Keratinocyte (primary cell): ENCODE measurements around the gene WDPCP. TPM values are rescaled to one million over a fixed set of nuclear protein-coding genes. Genes with fewer than 3 reads are reported as not detected.

Experiments
- DNase-seq: peaks from one replicate; pipeline ENCODE4 v3.0.0-alpha.2; 2011; ENCODE audit warnings: low read depth, missing footprints, low spot score
- FAIRE-seq: peaks from 2 replicates; lab custom pipeline; 2011; peaks lifted over from hg19 to GRCh38; lab: Jason Lieb, UNC
- H2AFZ ChIP-seq: 2 replicates; pipeline ENCODE4 v1.6.0; 2012; ENCODE audit warnings: low read length, control low read depth, inconsistent platforms; ENCODE audit not compliant: control insufficient read depth
- H3K27ac ChIP-seq: 2 replicates; pipeline ENCODE4 v1.5.1; 2011; ENCODE audit warnings: low read length; ENCODE audit not compliant: control insufficient read depth, insufficient read depth
- H3K27me3 ChIP-seq: 3 replicates; pipeline ENCODE4 v1.6.0; 2011; ENCODE audit warnings: low read length; ENCODE audit not compliant: control insufficient read depth, insufficient read depth; ENCODE audit errors: extremely low read depth
- H3K36me3 ChIP-seq, 2 experiments: 2 replicates in 1 of 2; 3 replicates in 1 of 2; pipeline ENCODE4 v1.5.1; 2011; ENCODE audit warnings: low read length in 2 of 2, mild to moderate bottlenecking in 1 of 2; ENCODE audit not compliant: control insufficient read depth in 2 of 2, insufficient read depth in 2 of 2; ENCODE audit errors: extremely low read depth in 1 of 2
- H3K4me1 ChIP-seq: 3 replicates; pipeline ENCODE4 v1.5.1; 2011; ENCODE audit warnings: low read length; ENCODE audit not compliant: control insufficient read depth, insufficient read depth; ENCODE audit errors: extremely low read depth
- H3K4me2 ChIP-seq: 3 replicates; pipeline ENCODE4 v1.6.0; 2011; ENCODE audit warnings: low read depth, low read length; ENCODE audit not compliant: control insufficient read depth, insufficient read depth; ENCODE audit errors: extremely low read depth
- H3K4me3 ChIP-seq, 3 experiments: fragments of 200-600 bp in 1 of 3; sonication (generic) in 1 of 3; 2 replicates in 2 of 3; 3 replicates in 1 of 3; pipeline ENCODE4 v1.5.1; 2011 to 2016; ENCODE audit warnings: low read length in 3 of 3, mild to moderate bottlenecking in 3 of 3, control low read depth in 2 of 3, inconsistent platforms in 1 of 3, low read depth in 1 of 3, mixed read lengths in 1 of 3, mixed run types in 1 of 3, moderate library complexity in 1 of 3; ENCODE audit not compliant: control insufficient read depth in 2 of 3, insufficient read depth in 2 of 3; ENCODE audit errors: extremely low read depth in 1 of 3
- H3K79me2 ChIP-seq: 2 replicates; pipeline ENCODE4 v1.6.0; 2012; ENCODE audit warnings: low read length; ENCODE audit not compliant: control insufficient read depth, insufficient read depth
- H3K9ac ChIP-seq: 3 replicates; pipeline ENCODE4 v1.6.0; 2011; ENCODE audit warnings: low read length; ENCODE audit not compliant: control insufficient read depth, insufficient read depth; ENCODE audit errors: extremely low read depth
- H3K9me1 ChIP-seq: 3 replicates; pipeline ENCODE4 v1.6.0; 2011; ENCODE audit warnings: low read length; ENCODE audit not compliant: control insufficient read depth, insufficient read depth; ENCODE audit errors: extremely low read depth
- H3K9me3 ChIP-seq: 2 replicates; pipeline ENCODE4 v1.5.1; 2012; ENCODE audit warnings: low read depth, low read length; ENCODE audit not compliant: control insufficient read depth
- H4K20me1 ChIP-seq: 3 replicates; pipeline ENCODE4 v1.6.0; 2011; ENCODE audit warnings: low read length; ENCODE audit not compliant: control insufficient read depth, insufficient read depth; ENCODE audit errors: extremely low read depth
- CTCF ChIP-seq, 3 experiments: IDR thresholded peaks in 1 of 3; conservative IDR thresholded peaks in 1 of 3; optimal IDR thresholded peaks in 1 of 3; 2 replicates in 2 of 3; 3 replicates in 1 of 3; pipeline versions ENCODE3 to v1.5.1; 2011; ENCODE audit warnings: low read length in 3 of 3, mild to moderate bottlenecking in 3 of 3, moderate library complexity in 2 of 3, control low read depth in 1 of 3, inconsistent platforms in 1 of 3; ENCODE audit not compliant: insufficient read depth in 2 of 3; ENCODE audit errors: extremely low read depth in 1 of 3
- EZH2 ChIP-seq: IDR thresholded peaks from one replicate; pipeline ENCODE4 v1.6.1; 2012; ENCODE audit warnings: inconsistent platforms, mild to moderate bottlenecking, low read length, moderate library complexity
- dilution Hi-C: fragments of 300-500 bp; cut with MboI; formaldehyde crosslinking; loops from one replicate; pipeline ENCODE4 v1.7.0; 2020; ENCODE audit warnings: low sequenced_read_pairs; ENCODE audit not compliant: extremely low pct_ligation_motif_present
- polyA plus RNA-seq, 5 experiments: library from polyadenylated mRNA; depleted of rRNA in 3 of 5; stranded (reverse) in 3 of 5; stranded (forward) in 1 of 5; unstranded in 1 of 5; fragments of >200 nt; gene quantifications; 1 replicate in 1 of 5; 2 replicates in 3 of 5; 3 replicates in 1 of 5; pipeline versions ENCODE4 v1.2.1 to v1.2.3, GENCODE V29; 2011 to 2012; ENCODE audit warnings: missing spikeins in 2 of 5, low read depth in 1 of 5, low replicate concordance in 1 of 5

The WDPCP gene
- polyA plus RNA-seq, 1 donor (not counting 4 experiments of a cell fraction or from before 2014, with no cell fraction given): 2.9 TPM

GRCh38 chr2:63093502-63093901 lies 494.8 kb downstream of the WDPCP start:
- Histone ChIP-seq H4K20me1 (no peaks in the 10 kb centered on the region), H3K79me2 (no peaks in the 10 kb centered on the region), H3K4me2 (no peak overlapping the region), H2AFZ (no peak overlapping the region), H3K9me1 (no peaks in the 10 kb centered on the region), H3K27ac (no peak overlapping the region), H3K27me3 (no peaks in the 10 kb centered on the region), H3K36me3 (no peaks in the 10 kb centered on the region), H3K4me3 (no peak overlapping the region), H3K9me3 (no peaks in the 10 kb centered on the region), H3K4me1 (no peaks in the 10 kb centered on the region), H3K9ac (no peak overlapping the region)
- dilution Hi-C loops: no loop called here
- FAIRE-seq: no peak
- no peak for DNase-seq
- TF ChIP-seq CTCF (optimal IDR thresholded peaks at IDR 0.05 in 1 of 3, IDR thresholded peaks at IDR 0.05 in 1 of 3, conservative IDR thresholded peaks at IDR 0.05 in 1 of 3; ENCODE audit: extremely low read depth in 1 of 3, insufficient read depth in 2 of 3, low read length in 3 of 3): no peak
- no peak for TF ChIP-seq EZH2

DNA sequence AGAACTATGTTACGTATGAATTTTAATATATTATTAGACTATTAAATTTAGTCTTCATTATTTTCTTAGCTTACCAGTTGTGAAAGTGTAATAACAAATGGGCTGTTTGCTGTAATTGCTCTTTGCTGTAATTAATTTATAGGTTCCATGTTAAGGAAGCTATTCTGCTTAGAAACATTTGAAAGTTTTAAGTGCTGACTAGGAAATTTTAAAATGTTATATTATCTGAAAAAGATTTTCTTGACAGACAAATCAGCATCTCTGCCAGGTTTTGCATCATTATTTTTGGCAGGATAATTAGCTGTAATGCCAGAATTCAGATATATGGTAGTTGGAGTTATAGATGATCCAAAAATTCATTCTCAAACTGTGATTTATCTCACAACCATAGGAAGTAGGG lies 495.4 kb downstream of the WDPCP start:
- H3K27ac ChIP-seq: no peak overlapping the region
- no peak overlapping the region for H3K4me3 ChIP-seq
- no peak for TF ChIP-seq EZH2
- TF ChIP-seq CTCF (optimal IDR thresholded peaks at IDR 0.05 in 1 of 3, IDR thresholded peaks at IDR 0.05 in 1 of 3, conservative IDR thresholded peaks at IDR 0.05 in 1 of 3; ENCODE audit: extremely low read depth in 1 of 3, insufficient read depth in 2 of 3, low read length in 3 of 3): no peak
- H3K9ac ChIP-seq: no peak overlapping the region
- no peak overlapping the region for H3K4me2 ChIP-seq
- DNase-seq: no peak
- no peak for FAIRE-seq
- dilution Hi-C loops: no loop called here
- H3K9me1 ChIP-seq: no peaks in the 10 kb centered on the region
- H3K4me1 ChIP-seq: no peaks in the 10 kb centered on the region
- H3K36me3 ChIP-seq: no peaks in the 10 kb centered on the region
- no peaks in the 10 kb centered on the region for H4K20me1 ChIP-seq
- H3K9me3 ChIP-seq: no peaks in the 10 kb centered on the region
- H2AFZ ChIP-seq: no peak overlapping the region
- H3K27me3 ChIP-seq: no peaks in the 10 kb centered on the region
- H3K79me2 ChIP-seq: no peaks in the 10 kb centered on the region
